Natural killer cell (primary cell): ENCODE results near the gene CACNA1C. TPM values are rescaled to one million over a fixed set of nuclear protein-coding genes. Genes with fewer than 3 reads are reported as not detected.

Experiments used
- ATAC-seq, 3 donors: fragments of 150-1000 bp in 2 of 3; fragments of 200-7000 bp in 1 of 3; cut with Tn5 transposase; 1 replicate in 1 of 3; 2 replicates in 2 of 3; pipeline ENCODE4 v1.10.0; 2021; ENCODE audit warnings: mild to moderate bottlenecking in 2 of 3, moderate library complexity in 2 of 3
- DNase-seq, 2 donors: peaks; one replicate each; pipeline versions ENCODE4 v3.0.0 to v3.0.0-alpha.2; 2013 to 2021; ENCODE audit warnings: mixed read lengths in 1 of 2
- H3K27ac ChIP-seq: one replicate; pipeline ENCODE4 v1.5.1; 2013; ENCODE audit warnings: mild to moderate bottlenecking, low read length
- H3K27me3 ChIP-seq: one replicate; pipeline ENCODE4 v1.6.1; 2013; ENCODE audit warnings: low read length; ENCODE audit not compliant: control insufficient read depth, insufficient read depth
- H3K36me3 ChIP-seq: one replicate; pipeline ENCODE4 v1.6.1; 2013; ENCODE audit warnings: low read length; ENCODE audit not compliant: control insufficient read depth, insufficient read depth
- H3K4me1 ChIP-seq: one replicate; pipeline ENCODE4 v1.6.1; 2013; ENCODE audit warnings: low read length; ENCODE audit not compliant: control insufficient read depth, insufficient read depth
- H3K4me3 ChIP-seq: one replicate; pipeline ENCODE4 v1.5.1; 2013; ENCODE audit warnings: low read length
- H3K9me3 ChIP-seq: one replicate; pipeline ENCODE4 v1.6.1; 2013; ENCODE audit warnings: low read length; ENCODE audit not compliant: control insufficient read depth, insufficient read depth
- H3K27ac Mint-ChIP-seq, 2 donors: one replicate each; pipeline ENCODE4 v1.8.0; 2022; ENCODE audit warnings: mild to moderate bottlenecking in 2 of 2, mixed read lengths in 2 of 2, moderate library complexity in 1 of 2
- H3K27me3 Mint-ChIP-seq, 2 donors: one replicate each; pipeline ENCODE4 v1.8.0; 2022; ENCODE audit warnings: low read depth in 2 of 2, mixed read lengths in 2 of 2
- H3K36me3 Mint-ChIP-seq: one replicate; pipeline ENCODE4 v1.8.0; 2022; ENCODE audit warnings: mixed read lengths
- H3K4me1 Mint-ChIP-seq, 2 donors: one replicate each; pipeline ENCODE4 v1.8.0; 2022; ENCODE audit warnings: mixed read lengths in 2 of 2
- H3K4me3 Mint-ChIP-seq: one replicate; pipeline ENCODE4 v1.8.0; 2022; ENCODE audit warnings: mild to moderate bottlenecking, moderate library complexity, mixed read lengths
- H3K9me3 Mint-ChIP-seq, 2 donors: one replicate each; pipeline ENCODE4 v1.8.0; 2022; ENCODE audit warnings: mixed read lengths in 2 of 2
- WGBS: methylation state at CpG from one replicate; pipeline ENCODE4 v1.1.7; 2013; ENCODE audit warnings: missing lambda C conversion rate; ENCODE audit not compliant: insufficient coverage; 5-methylcytosine and 5-hydroxymethylcytosine counted together
- intact Hi-C: fragments of 100-400 bp; cut with micrococcal nuclease; formaldehyde crosslinking; loops from one replicate; pipeline ENCODE4 v1.14.2; 2022
- total RNA-seq, 4 donors: library from RNA; stranded (reverse); fragments of 120-200 nt in 1 of 4; gene quantifications; one replicate each; pipeline versions ENCODE4 v1.2.3 to v1.2.4, GENCODE V29; 2013 to 2022
- TF ChIP-seq, protein P1 (sequence below): fragments of 200-600 bp; IDR thresholded peaks from one replicate; pipeline ENCODE4 v1.8.0; 2022; ENCODE audit warnings: antibody characterized with exemption

CACNA1C gene
- total RNA-seq, 3 donors from 2014 or later (not counting 1 experiment from before 2014, with no cell fraction given): 0.07 to 0.35 (median 0.08) TPM

DNA sequence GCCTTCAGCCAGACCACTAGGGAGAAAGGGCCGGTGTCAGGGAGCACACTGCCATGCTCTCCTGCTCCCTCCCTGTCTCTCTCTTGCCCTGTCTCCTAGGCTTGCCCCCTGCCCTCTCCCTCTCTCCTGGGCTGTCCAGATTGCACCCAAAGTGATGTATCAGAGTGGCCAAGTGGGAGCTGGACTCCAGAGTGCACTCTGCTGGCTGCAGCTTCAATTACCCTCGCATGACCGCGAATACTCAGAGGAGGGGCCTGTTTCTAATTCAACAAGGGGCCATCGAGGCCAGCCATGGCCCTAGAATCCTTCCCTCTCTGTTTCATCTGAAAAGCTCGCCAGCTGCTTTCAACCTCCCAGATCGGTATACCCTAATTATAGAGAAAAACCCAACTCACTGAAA lies 535.6 kb downstream of the CACNA1C start:
- no peaks in the 10 kb centered on the region for H3K9me3 ChIP-seq
- 96% methylated on average over 7 of the region's 7 CpGs for WGBS
- Mint-ChIP-seq H3K4me1 (no peaks in the 10 kb centered on the region), H3K27me3 (peaks cover 28 to 32% of the 10 kb centered on the region in 2 donors), H3K36me3 (no peaks in the 10 kb centered on the region), H3K27ac (no peak overlapping the region), H3K9me3 (no peaks in the 10 kb centered on the region), H3K4me3 (no peak overlapping the region)
- H3K27ac ChIP-seq: no peak overlapping the region
- ATAC-seq: no peak
- no peaks in the 10 kb centered on the region for H3K36me3 ChIP-seq
- TF ChIP-seq, protein P1, sequence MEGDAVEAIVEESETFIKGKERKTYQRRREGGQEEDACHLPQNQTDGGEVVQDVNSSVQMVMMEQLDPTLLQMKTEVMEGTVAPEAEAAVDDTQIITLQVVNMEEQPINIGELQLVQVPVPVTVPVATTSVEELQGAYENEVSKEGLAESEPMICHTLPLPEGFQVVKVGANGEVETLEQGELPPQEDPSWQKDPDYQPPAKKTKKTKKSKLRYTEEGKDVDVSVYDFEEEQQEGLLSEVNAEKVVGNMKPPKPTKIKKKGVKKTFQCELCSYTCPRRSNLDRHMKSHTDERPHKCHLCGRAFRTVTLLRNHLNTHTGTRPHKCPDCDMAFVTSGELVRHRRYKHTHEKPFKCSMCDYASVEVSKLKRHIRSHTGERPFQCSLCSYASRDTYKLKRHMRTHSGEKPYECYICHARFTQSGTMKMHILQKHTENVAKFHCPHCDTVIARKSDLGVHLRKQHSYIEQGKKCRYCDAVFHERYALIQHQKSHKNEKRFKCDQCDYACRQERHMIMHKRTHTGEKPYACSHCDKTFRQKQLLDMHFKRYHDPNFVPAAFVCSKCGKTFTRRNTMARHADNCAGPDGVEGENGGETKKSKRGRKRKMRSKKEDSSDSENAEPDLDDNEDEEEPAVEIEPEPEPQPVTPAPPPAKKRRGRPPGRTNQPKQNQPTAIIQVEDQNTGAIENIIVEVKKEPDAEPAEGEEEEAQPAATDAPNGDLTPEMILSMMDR: no peak
- intact Hi-C loops: no loop called here
- DNase-seq: no peak
- no peak overlapping the region for H3K4me3 ChIP-seq
- no peaks in the 10 kb centered on the region for H3K4me1 ChIP-seq
- peaks cover 5% of the 10 kb centered on the region for H3K27me3 ChIP-seq

DNA sequence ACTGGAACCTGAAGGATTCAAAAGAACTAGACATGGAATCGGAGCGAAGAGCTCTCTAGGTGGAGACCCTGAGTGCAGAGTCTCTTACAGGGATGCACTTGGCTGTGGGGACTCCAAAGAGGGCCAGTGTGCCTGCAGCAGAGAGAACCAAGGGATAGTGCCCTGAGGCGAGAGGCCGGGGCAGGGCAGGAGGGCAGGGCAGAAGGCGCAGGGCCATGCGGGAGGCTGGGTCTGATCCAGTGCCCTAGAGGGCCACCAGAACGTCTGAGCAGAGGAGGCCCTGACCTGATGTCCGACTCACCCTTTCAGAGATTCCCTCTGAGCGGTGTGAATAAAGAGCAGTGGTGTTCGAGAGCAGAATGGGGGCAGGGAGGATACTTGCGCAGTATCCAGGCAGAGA lies 536.6 kb downstream of the CACNA1C start:
- intact Hi-C loops: no loop called here
- Mint-ChIP-seq H3K4me3 (no peak overlapping the region), H3K36me3 (no peaks in the 10 kb centered on the region), H3K27me3 (peaks cover 25 to 26% of the 10 kb centered on the region in 2 donors), H3K9me3 (peaks cover 2 to 3% of the 10 kb centered on the region in 2 donors), H3K27ac (no peak overlapping the region), H3K4me1 (no peaks in the 10 kb centered on the region)
- ATAC-seq: no peak
- Histone ChIP-seq H3K4me3 (no peak overlapping the region), H3K4me1 (no peaks in the 10 kb centered on the region), H3K27me3 (no peaks in the 10 kb centered on the region), H3K36me3 (no peaks in the 10 kb centered on the region), H3K9me3 (no peaks in the 10 kb centered on the region), H3K27ac (no peak overlapping the region)
- DNase-seq: no peak
- TF ChIP-seq, protein P1: no peak
- 92% methylated on average over 11 of the region's 11 CpGs for WGBS

DNA sequence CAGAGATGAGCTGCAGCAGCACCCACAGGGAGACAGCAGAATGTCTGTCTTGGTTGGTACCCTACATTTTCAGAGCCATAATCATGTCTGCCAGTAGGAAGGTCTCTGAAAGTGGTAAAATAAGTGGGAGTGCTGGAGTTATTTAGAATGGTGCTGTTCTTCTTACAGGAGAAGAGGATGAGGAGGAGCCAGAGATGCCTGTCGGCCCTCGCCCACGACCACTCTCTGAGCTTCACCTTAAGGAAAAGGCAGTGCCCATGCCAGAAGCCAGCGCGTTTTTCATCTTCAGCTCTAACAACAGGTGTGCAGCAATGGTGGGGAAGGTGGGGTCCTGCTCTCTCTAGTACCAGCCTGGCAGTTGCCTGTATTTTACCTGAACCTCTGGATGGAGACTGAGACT lies 540.3 kb downstream of the CACNA1C start:
- 89% methylated on average over 5 of the region's 5 CpGs for WGBS
- no peaks in the 10 kb centered on the region for H3K36me3 ChIP-seq
- H3K4me1 ChIP-seq: no peaks in the 10 kb centered on the region
- TF ChIP-seq, protein P1: no peak
- peaks cover 2 to 3% of the 10 kb centered on the region in 2 donors for H3K9me3 Mint-ChIP-seq
- ATAC-seq: no peak
- no peak overlapping the region for H3K4me3 Mint-ChIP-seq
- no peaks in the 10 kb centered on the region for H3K27me3 ChIP-seq
- H3K27ac Mint-ChIP-seq: no peak overlapping the region
- DNase-seq: no peak
- H3K27me3 Mint-ChIP-seq: peaks cover 11 to 14% of the 10 kb centered on the region in 2 donors
- no peaks in the 10 kb centered on the region for H3K36me3 Mint-ChIP-seq
- no peak overlapping the region for H3K4me3 ChIP-seq
- H3K4me1 Mint-ChIP-seq: no peaks in the 10 kb centered on the region
- intact Hi-C loops: no loop called here
- H3K9me3 ChIP-seq: no peaks in the 10 kb centered on the region
- no peak overlapping the region for H3K27ac ChIP-seq

DNA sequence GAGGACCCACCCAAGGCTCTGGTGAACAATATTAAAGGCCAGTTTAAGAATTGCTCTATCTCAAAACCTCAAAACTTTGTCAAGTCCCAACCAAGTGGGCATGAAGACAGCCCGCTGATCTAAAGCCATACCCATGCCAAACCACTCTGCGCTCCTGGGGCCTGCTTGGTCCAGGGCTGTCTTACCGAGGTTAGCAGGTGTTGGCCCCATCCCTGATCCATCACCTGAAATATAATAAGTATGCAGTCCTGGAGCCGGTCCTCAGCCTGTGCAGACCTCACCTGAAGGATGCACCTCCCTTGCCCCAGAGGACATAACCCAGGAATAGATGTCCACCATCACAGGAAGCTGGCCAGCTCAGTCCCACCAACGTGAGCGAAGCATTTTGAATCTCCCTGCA lies 543.7 kb downstream of the CACNA1C start:
- no peak overlapping the region for H3K4me3 Mint-ChIP-seq
- H3K9me3 Mint-ChIP-seq: peaks cover 2 to 3% of the 10 kb centered on the region in 2 donors
- TF ChIP-seq, protein P1: no peak
- Histone ChIP-seq H3K4me1 (no peaks in the 10 kb centered on the region), H3K27me3 (no peaks in the 10 kb centered on the region), H3K36me3 (no peaks in the 10 kb centered on the region), H3K4me3 (no peak overlapping the region), H3K9me3 (no peaks in the 10 kb centered on the region), H3K27ac (no peak overlapping the region)
- intact Hi-C loops: no loop called here
- ATAC-seq (no peak), DNase-seq (no peak)
- no peak overlapping the region for H3K27ac Mint-ChIP-seq
- no peaks in the 10 kb centered on the region for H3K4me1 Mint-ChIP-seq
- H3K36me3 Mint-ChIP-seq: no peaks in the 10 kb centered on the region
- no peaks in the 10 kb centered on the region for H3K27me3 Mint-ChIP-seq
- 90% methylated on average over 4 of the region's 6 CpGs for WGBS
